ENCODE measurements around the gene PIP5K1B.

- no peak for TF ChIP-seq CTCF (IDR thresholded peaks at IDR 0.05; ENCODE audit: insufficient read depth, low read depth, low read length)
- TF ChIP-seq EZH2 (IDR thresholded peaks at IDR 0.05; ENCODE audit: insufficient read depth, low read length) = no peak
Observed at GRCh38 chr9:68973619-68974018, 268.6 kb downstream of the PIP5K1B start.

All from astrocyte (in vitro differentiated cells and primary cell).